ENCODE data around the gene HOXA3. TPM values are rescaled to one million over a fixed set of nuclear protein-coding genes. Genes with fewer than 3 reads are reported as not detected.

The HOXA3 gene
- total and polyA plus RNA-seq, 10 of the 15 experiments (the other 5 are each of a cell fraction or from before 2014, with no cell fraction given) = 0.05 TPM; not detected in 9

- ChIA-PET SMC1A (ENCODE audit: uncharacterized antibody, unreplicated experiment) (interaction anchor here (0.6 to 2.2 kb wide), 16 partner anchors 11 to 1269 kb away, joined by 3 to 15 read pairs (median 4); no protein-coding TSS in a partner anchor), CTCF (interaction anchor here (0.6 to 4.6 kb wide), 30 partner anchors 11 to 1434 kb away, joined by 3 to 100 read pairs (median 4); partner anchors contain the start of gene HOXA3), RAD21 (ENCODE audit: unreplicated experiment) (interaction anchor here (0.6 to 3.8 kb wide), 18 partner anchors 11 to 1269 kb away, joined by 3 to 46 read pairs (median 4); partner anchors contain the start of genes HOXA1 and SNX10), POLR2A (interaction anchor here (0.6 to 1.0 kb wide), 2 partner anchors 480 to 1599 kb away, joined by 3 to 5 read pairs; no protein-coding TSS in a partner anchor)
- Histone ChIP-seq H3K9me3 (replicated peaks; ENCODE audit: control insufficient read depth, insufficient read depth, low read length) (peaks cover 2% of the 10 kb centered on the region; the same call in 1 of the 3 replicates), H3K27ac (ENCODE audit: control insufficient read depth, insufficient read depth) (no peak overlapping the region), H3K36me3 (ENCODE audit: control insufficient read depth in 2 of 2, insufficient read depth in 2 of 2, low read length in 1 of 2) (no peaks in the 10 kb centered on the region), H3K9ac (ENCODE audit: control insufficient read depth, insufficient read depth, low read length) (no peak overlapping the region), H3K4me2 (ENCODE audit: control insufficient read depth, insufficient read depth) (peak overlapping the region; percentile 90), H3K27me3 (replicated peaks in 1 of 2; ENCODE audit: control insufficient read depth in 2 of 2, insufficient read depth in 2 of 2, low read length in 1 of 2) (peaks cover 17 to 40% of the 10 kb centered on the region in 2 experiments), H3K4me3 (peak overlapping the region; percentile 72; the same call in 1 of the 2 replicates), H3K79me2 (ENCODE audit: control insufficient read depth, insufficient read depth, low read length) (no peaks in the 10 kb centered on the region), H3K4me1 (ENCODE audit: control insufficient read depth, insufficient read depth, low read length) (no peaks in the 10 kb centered on the region), H2AFZ (ENCODE audit: control insufficient read depth, low read depth, low read length) (peak overlapping the region; percentile 82), H4K20me1 (ENCODE audit: control insufficient read depth, insufficient read depth) (no peaks in the 10 kb centered on the region)
- ATAC-seq = no peak; the same call in 1 of the 3 replicates
- no TSS peak for BruUV-seq (replicated peaks)
- peak; percentile 73 for TF ChIP-seq SUZ12 (IDR thresholded peaks at IDR 0.05; ENCODE audit: unreplicated experiment)
- no peak for TF ChIP-seq MEF2A (IDR thresholded peaks at IDR 0.05; ENCODE audit: insufficient read depth, low read depth, low read length)
- no peak for TF ChIP-seq ZNF274 (IDR thresholded peaks at IDR 0.05; ENCODE audit: insufficient read depth, insufficient read length)
- TF ChIP-seq NFYA (IDR thresholded peaks at IDR 0.05; ENCODE audit: borderline replicate concordance, low read depth, low read length) = no peak
- TF ChIP-seq EP300 (IDR thresholded peaks at IDR 0.05; ENCODE audit: borderline replicate concordance in 1 of 2, control insufficient read depth in 1 of 2, low read depth in 2 of 2, low read length in 2 of 2) = no peak
- TF ChIP-seq, protein P1, sequence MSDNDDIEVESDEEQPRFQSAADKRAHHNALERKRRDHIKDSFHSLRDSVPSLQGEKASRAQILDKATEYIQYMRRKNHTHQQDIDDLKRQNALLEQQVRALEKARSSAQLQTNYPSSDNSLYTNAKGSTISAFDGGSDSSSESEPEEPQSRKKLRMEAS (IDR thresholded peaks at IDR 0.05; ENCODE audit: low read depth, low read length) = no peak
- TF ChIP-seq CEBPB (IDR thresholded peaks at IDR 0.05; ENCODE audit: borderline replicate concordance in 1 of 2, low read depth in 2 of 2, low read length in 2 of 2) = no peak
- DNase-seq (ENCODE audit: low read depth, low spot score) = no peak
- FAIRE-seq = no peak
- under 1% methylated on average over 19 of the region's 27 CpGs for WGBS (ENCODE audit: insufficient coverage, insufficient replicate concordance, low lambda C conversion rate, missing lambda C conversion rate)
- in situ Hi-C loops (cut with MboI) = loop anchor here (25.0 kb wide), 1 partner anchor 1074 kb away; no protein-coding TSS in a partner anchor
- intact Hi-C loops (cut with micrococcal nuclease; ENCODE audit: unreplicated experiment) = loop anchor here (1.0 to 5.0 kb wide), 6 partner anchors 304 to 1269 kb away; no protein-coding TSS in a partner anchor
Observed at GRCh38 chr7:27161214-27161720, 8.9 kb upstream of the HOXA3 start.

Measured in GM12878 (cell line).